Measurements from ENCODE around the gene BLVRA. TPM values are rescaled to one million over a fixed set of nuclear protein-coding genes. Genes with fewer than 3 reads are reported as not detected.

BLVRA gene
- total and polyA plus RNA-seq, 2 donors (not counting 1 experiment from before 2014, with no cell fraction given): 5.4 to 6.9 TPM

DNA sequence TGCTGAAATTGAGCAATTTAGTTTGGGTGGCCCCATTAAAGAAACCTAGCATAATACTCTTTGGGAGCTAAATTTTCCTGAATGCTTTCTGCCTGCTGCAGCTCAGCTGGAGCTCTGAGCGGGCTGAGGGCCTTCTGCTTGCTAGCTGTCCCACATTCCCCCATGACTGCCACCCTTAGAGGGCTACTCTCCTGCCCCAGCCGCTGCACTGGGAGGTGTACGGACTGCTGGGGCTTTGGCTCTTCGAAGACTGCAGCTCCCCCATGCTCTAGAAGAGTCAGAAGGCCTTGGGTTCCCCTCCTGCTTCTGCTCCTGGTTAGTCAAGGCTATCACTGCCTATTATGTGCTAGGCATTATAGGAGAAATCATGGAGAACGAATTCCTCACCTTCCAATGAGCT is 31.5 kb downstream of the BLVRA start:
- Histone ChIP-seq H3K9me3 (ENCODE audit: control extremely low read depth in 1 of 3, control insufficient read depth in 2 of 3, insufficient read depth in 1 of 3, low read length in 2 of 3) (no peaks in the 10 kb centered on the region), H3K4me3 (ENCODE audit: control extremely low read depth in 1 of 5, extremely low read depth in 1 of 5, insufficient read depth in 1 of 5, low read depth in 2 of 5, low read length in 4 of 5) (no peak overlapping the region), H3K4me2 (replicated peaks; ENCODE audit: low read depth, low read length, poor library complexity, severe bottlenecking) (no peak overlapping the region), H3K4me1 (ENCODE audit: control insufficient read depth in 2 of 2, insufficient read depth in 2 of 2, low read length in 2 of 2) (no peaks in the 10 kb centered on the region), H3K79me2 (ENCODE audit: control insufficient read depth, insufficient read depth, low read length) (no peaks in the 10 kb centered on the region), H3K27me3 (replicated peaks in 1 of 4; ENCODE audit: control extremely low read depth in 1 of 4, control insufficient read depth in 3 of 4, insufficient read depth in 4 of 4, low read length in 3 of 4) (no peaks in the 10 kb centered on the region), H3K27ac (ENCODE audit: low read length in 2 of 2) (no peak overlapping the region), H3K9ac (ENCODE audit: low read length) (no peak overlapping the region), H2AFZ (ENCODE audit: insufficient read depth, low read depth, low read length, poor library complexity, severe bottlenecking) (no peak overlapping the region), H4K20me1 (ENCODE audit: control insufficient read depth, insufficient read depth, low read length, poor library complexity, severe bottlenecking) (no peaks in the 10 kb centered on the region), H3K36me3 (replicated peaks in 1 of 2; ENCODE audit: control extremely low read depth in 1 of 2, control insufficient read depth in 1 of 2, extremely low read depth in 1 of 2, insufficient read depth in 2 of 2, low read length in 1 of 2) (no peaks in the 10 kb centered on the region)
- H3K4me3 Mint-ChIP-seq: no peak overlapping the region
- DNase-seq: no peak
- no peak overlapping the region for H3K27ac Mint-ChIP-seq
- 100% methylated on average over 5 of the region's 5 CpGs for WGBS (ENCODE audit: insufficient coverage)
- ATAC-seq (ENCODE audit: low read depth): no peak
- intact Hi-C loops (cut with micrococcal nuclease): no loop called here
- no peaks in the 10 kb centered on the region for H3K27me3 Mint-ChIP-seq
- ChIA-PET CTCF (interaction anchor here (2.1 kb wide), 1 partner anchor 48 kb away, joined by 4 read pairs; no protein-coding TSS in a partner anchor), POLR2A (interaction anchor here (0.6 kb wide), 1 partner anchor 115 kb away, joined by 3 read pairs; no protein-coding TSS in a partner anchor)
- no peak for TF ChIP-seq CTCF (IDR thresholded peaks at IDR 0.05)
- no peak for TF ChIP-seq EZH2 (IDR thresholded peaks at IDR 0.05; ENCODE audit: borderline replicate concordance, insufficient read depth, low read depth, low read length, poor library complexity, severe bottlenecking)
- H3K9me3 Mint-ChIP-seq (ENCODE audit: insufficient read depth): no peaks in the 10 kb centered on the region
- H3K4me1 Mint-ChIP-seq: no peaks in the 10 kb centered on the region

DNA sequence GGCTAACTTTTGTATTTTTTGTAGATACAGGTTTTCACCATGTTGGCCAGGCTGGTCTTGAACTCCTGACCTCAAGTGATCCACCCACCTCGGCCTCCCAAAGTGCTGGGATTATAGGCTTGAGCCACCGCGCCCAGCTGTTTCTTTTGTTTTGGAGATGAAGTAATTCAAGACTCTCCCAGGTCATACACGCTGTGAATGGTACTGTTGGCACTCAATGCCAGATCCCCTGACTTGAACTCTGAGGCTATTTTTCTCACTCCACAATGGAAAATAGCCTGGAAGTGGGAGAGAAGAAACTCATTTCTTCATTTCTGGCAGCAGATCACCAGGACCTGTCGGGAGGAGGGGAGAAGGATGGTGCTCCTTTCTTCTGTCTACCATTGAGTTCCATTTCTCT is 32.4 kb downstream of the BLVRA start:
- Histone ChIP-seq H3K4me1 (ENCODE audit: control insufficient read depth in 2 of 2, insufficient read depth in 2 of 2, low read length in 2 of 2) (no peaks in the 10 kb centered on the region), H3K27me3 (replicated peaks in 1 of 4; ENCODE audit: control extremely low read depth in 1 of 4, control insufficient read depth in 3 of 4, insufficient read depth in 4 of 4, low read length in 3 of 4) (no peaks in the 10 kb centered on the region), H3K27ac (ENCODE audit: low read length in 2 of 2) (no peak overlapping the region), H3K36me3 (replicated peaks in 1 of 2; ENCODE audit: control extremely low read depth in 1 of 2, control insufficient read depth in 1 of 2, extremely low read depth in 1 of 2, insufficient read depth in 2 of 2, low read length in 1 of 2) (no peaks in the 10 kb centered on the region), H4K20me1 (ENCODE audit: control insufficient read depth, insufficient read depth, low read length, poor library complexity, severe bottlenecking) (no peaks in the 10 kb centered on the region), H3K9me3 (ENCODE audit: control extremely low read depth in 1 of 3, control insufficient read depth in 2 of 3, insufficient read depth in 1 of 3, low read length in 2 of 3) (no peaks in the 10 kb centered on the region), H2AFZ (ENCODE audit: insufficient read depth, low read depth, low read length, poor library complexity, severe bottlenecking) (no peak overlapping the region), H3K4me3 (ENCODE audit: control extremely low read depth in 1 of 5, extremely low read depth in 1 of 5, insufficient read depth in 1 of 5, low read depth in 2 of 5, low read length in 4 of 5) (no peak overlapping the region), H3K79me2 (ENCODE audit: control insufficient read depth, insufficient read depth, low read length) (no peaks in the 10 kb centered on the region), H3K9ac (ENCODE audit: low read length) (no peak overlapping the region), H3K4me2 (replicated peaks; ENCODE audit: low read depth, low read length, poor library complexity, severe bottlenecking) (no peak overlapping the region)
- DNase-seq: no peak
- POLR2A ChIA-PET: no interaction called here
- H3K27me3 Mint-ChIP-seq: no peaks in the 10 kb centered on the region
- no peaks in the 10 kb centered on the region for H3K9me3 Mint-ChIP-seq (ENCODE audit: insufficient read depth)
- no peaks in the 10 kb centered on the region for H3K4me1 Mint-ChIP-seq
- TF ChIP-seq EZH2 (IDR thresholded peaks at IDR 0.05; ENCODE audit: borderline replicate concordance, insufficient read depth, low read depth, low read length, poor library complexity, severe bottlenecking) (no peak), CTCF (IDR thresholded peaks at IDR 0.05) (no peak)
- 100% methylated on average over 1 of the region's 5 CpGs for WGBS (ENCODE audit: insufficient coverage)
- CTCF ChIA-PET: no interaction called here
- H3K27ac Mint-ChIP-seq: no peak overlapping the region
- ATAC-seq (ENCODE audit: low read depth): no peak
- intact Hi-C loops (cut with micrococcal nuclease): no loop called here
- H3K4me3 Mint-ChIP-seq: no peak overlapping the region

Measured in B cell (primary cell).